Motor neuron (in vitro differentiated cells): ENCODE measurements around the gene ABHD17C. TPM values are rescaled to one million over a fixed set of nuclear protein-coding genes. Genes with fewer than 3 reads are reported as not detected.
"Not testable (repeated sequence)": the region's sequence is repeated elsewhere in the genome, so short reads cannot be mapped to it uniquely, and the experiment has no call there.

Experiments used
- ATAC-seq, 8 experiments: fragments of 200-7000 bp; cut with Tn5 transposase; replicated peaks in 6 of 8; 2 replicates each; pipeline ENCODE4 v1.8.0; 2021; ENCODE audit warnings: mild to moderate bottlenecking in 8 of 8, moderate library complexity in 8 of 8
- H3K27ac ChIP-seq, 2 donors: fragments of 250-450 bp; sonication (Bioruptor Pico); 2 replicates each; pipeline ENCODE4 v1.9.0; 2021; ENCODE audit warnings: antibody characterized with exemption in 2 of 2, mild to moderate bottlenecking in 2 of 2, moderate library complexity in 1 of 2
- H3K4me1 ChIP-seq, 2 donors: fragments of 250-450 bp; sonication (Bioruptor Pico); replicated peaks in 1 of 2; 2 replicates each; pipeline ENCODE4 v1.6.1; 2021; ENCODE audit warnings: antibody characterized with exemption in 2 of 2, mild to moderate bottlenecking in 2 of 2, moderate library complexity in 1 of 2
- H3K4me3 ChIP-seq, 5 donors: fragments of 250-450 bp; sonication (Bioruptor Pico); 2 replicates each; pipeline ENCODE4 v1.9.0; 2021; ENCODE audit warnings: antibody characterized with exemption in 5 of 5, mild to moderate bottlenecking in 5 of 5, moderate library complexity in 4 of 5
- WGBS, 10 experiments: fragments of 450-650 bp; shearing (Covaris generic); methylation state at CpG; one replicate each; pipeline ENCODE4 v1.0.0; 2022; 5-methylcytosine and 5-hydroxymethylcytosine counted together
- in situ Hi-C, 9 experiments: fragments of 400-800 bp; cut with MboI; loops; one replicate each; pipeline ENCODE4 v1.15.0; 2021; ENCODE audit warnings: low sequenced_read_pairs in 9 of 9, low pct_unique_long_range_greater_than_20kb in 2 of 9; ENCODE audit not compliant: unreplicated experiment in 9 of 9
- total RNA-seq, 8 experiments: library from RNA; unstranded; fragments of 300-600 nt; gene quantifications; 2 replicates each; pipeline versions ENCODE4 v1.2.3 to v1.2.4, GENCODE V29; 2022

Gene ABHD17C
- 10 to 100 TPM in 3 of 8 experiments, 1 to 10 TPM in 5; 6.8 to 19.7 (median 9.0) TPM for total RNA-seq

DNA sequence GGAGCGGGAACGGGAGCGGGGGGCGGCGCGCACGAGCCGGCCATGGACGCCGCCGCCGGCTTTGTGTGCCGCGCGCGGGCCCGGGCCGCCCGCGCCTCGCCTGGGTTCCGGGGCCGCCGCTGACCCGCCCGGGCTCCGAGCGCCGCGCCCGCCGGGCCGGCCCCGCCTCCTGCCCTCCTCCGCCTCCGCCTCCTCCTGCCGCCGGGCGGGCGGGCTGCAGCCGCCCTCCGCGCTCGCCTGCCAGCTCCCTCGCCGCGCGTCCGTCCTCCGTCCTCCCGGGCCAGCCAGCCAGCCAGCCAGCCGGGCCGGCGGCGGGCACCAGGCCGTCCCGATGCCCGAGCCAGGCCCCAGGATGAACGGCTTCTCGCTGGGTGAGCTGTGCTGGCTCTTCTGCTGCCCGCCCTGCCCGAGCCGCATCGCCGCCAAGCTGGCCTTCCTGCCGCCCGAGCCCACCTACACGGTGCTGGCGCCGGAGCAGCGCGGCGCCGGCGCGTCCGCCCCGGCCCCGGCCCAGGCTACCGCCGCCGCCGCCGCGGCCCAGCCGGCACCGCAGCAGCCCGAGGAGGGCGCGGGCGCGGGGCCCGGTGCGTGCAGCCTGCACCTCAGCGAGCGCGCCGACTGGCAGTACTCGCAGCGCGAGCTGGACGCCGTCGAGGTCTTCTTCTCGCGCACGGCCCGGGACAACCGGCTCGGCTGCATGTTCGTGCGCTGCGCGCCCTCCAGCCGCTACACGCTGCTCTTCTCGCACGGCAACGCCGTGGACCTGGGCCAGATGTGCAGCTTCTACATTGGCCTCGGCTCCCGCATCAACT lies at the start of gene ABHD17C:
Gene ABHD17C (plus strand): TSS at position 212 of the 812 bp plus-strand sequence. CDS start 120 bp downstream, at position 332.
- peak; percentile 72 to 86 (median 80) for ATAC-seq

GRCh38 chr15:80645494-80646065 lies 49.5 kb upstream of the ABHD17C start:
- in situ Hi-C loops: no loop called here
- H3K4me3 ChIP-seq: no peak overlapping the region
- WGBS, 10 experiments: 0 to 83% (median 60%) methylated on average over 1 to 4 of the region's 4 CpGs
- no peak overlapping the region for H3K27ac ChIP-seq
- H3K4me1 ChIP-seq: no peaks in the 10 kb centered on the region
- peak in 1 of 8 experiments; percentile 26 for ATAC-seq

More for the DNA sequence above, at the start of gene ABHD17C:
- in situ Hi-C loops: no loop called here
- Histone ChIP-seq H3K27ac (peak within 1 kb of the TSS; percentile 58 to 83), H3K4me1 (peaks cover 10 to 15% of the 10 kb centered on the region in 2 donors), H3K4me3 (peak within 1 kb of the TSS; percentile 69 to 95 (median 77))
- 0 to 2% methylated on average over 3 to 11 of the region's 122 CpGs; no CpG with 5 or more reads in 8 of the 10 experiments for WGBS, 10 experiments

DNA sequence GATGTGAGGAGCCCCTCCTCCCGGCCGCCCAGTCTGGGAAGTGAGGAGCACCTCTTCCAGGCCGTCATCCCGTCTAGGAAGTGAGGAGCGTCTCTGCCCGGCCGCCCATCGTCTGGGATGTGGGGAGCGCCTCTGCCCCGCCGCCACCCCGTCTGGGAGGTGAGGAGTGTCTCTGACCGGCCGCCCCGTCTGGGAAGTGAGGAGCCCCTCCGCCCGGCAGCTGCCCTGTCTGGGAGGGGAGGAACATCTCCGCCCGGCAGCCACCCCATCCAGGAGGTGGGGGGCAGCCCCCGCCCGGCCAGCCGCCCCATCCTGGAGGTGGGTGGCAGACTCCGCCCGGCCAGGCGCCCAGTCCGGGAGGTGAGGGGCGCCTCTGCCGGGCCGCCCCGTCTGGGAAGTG lies 47.7 kb upstream of the ABHD17C start:
- H3K4me3 ChIP-seq, in situ Hi-C loops, H3K4me1 ChIP-seq, H3K27ac ChIP-seq, ATAC-seq: not testable (repeated sequence)
- whole genome bisulfite sequencing, 10 experiments: no CpG with 5 or more reads among the region's 30 CpGs

DNA sequence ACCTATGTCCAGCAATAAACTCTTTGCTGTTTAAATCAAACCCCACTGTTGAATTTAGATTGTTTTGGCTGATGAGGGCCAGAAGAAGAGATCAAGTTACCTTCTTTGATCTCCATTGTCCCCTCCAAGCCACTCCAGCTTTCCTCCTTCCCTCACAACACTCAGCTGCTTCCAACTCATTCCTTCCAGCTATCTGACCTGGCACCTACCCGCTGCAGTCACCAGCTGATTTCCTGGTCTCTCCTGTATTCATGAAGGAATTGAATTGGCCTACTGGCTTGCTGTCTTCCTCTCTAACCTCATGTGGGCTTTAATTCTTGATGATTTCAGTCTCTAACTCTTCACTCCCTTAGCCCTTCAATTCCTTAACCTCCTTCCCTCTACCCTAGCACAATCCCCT lies 40.8 kb upstream of the ABHD17C start:
- Histone ChIP-seq H3K27ac (no peak overlapping the region), H3K4me1 (no peaks in the 10 kb centered on the region), H3K4me3 (no peak overlapping the region)
- peak in 1 of 8 experiments; percentile 23 for ATAC-seq
- in situ Hi-C loops: no loop called here
- WGBS, 10 experiments: no CpG with 5 or more reads among the region's 1 CpG

GRCh38 chr15:80659375-80659774 lies 35.7 kb upstream of the ABHD17C start:
- no peak overlapping the region for H3K4me3 ChIP-seq
- H3K27ac ChIP-seq: no peak overlapping the region
- in situ Hi-C loops: no loop called here
- H3K4me1 ChIP-seq: no peaks in the 10 kb centered on the region
- WGBS, 10 experiments: 0 to 60% (median 21%) methylated on average over 1 of the region's 1 CpG; no CpG with 5 or more reads in 4 of the 10 experiments
- ATAC-seq: no peak

- no peaks in the 10 kb centered on the region for H3K4me1 ChIP-seq
- in situ Hi-C loops: no loop called here
- peak in 5 of 8 experiments; percentile 28 to 99 (median 78) for ATAC-seq
- no peak overlapping the region for H3K27ac ChIP-seq
- no peak overlapping the region for H3K4me3 ChIP-seq
Observed at GRCh38 chr15:80660119-80660518, 35.0 kb upstream of the ABHD17C start.

DNA sequence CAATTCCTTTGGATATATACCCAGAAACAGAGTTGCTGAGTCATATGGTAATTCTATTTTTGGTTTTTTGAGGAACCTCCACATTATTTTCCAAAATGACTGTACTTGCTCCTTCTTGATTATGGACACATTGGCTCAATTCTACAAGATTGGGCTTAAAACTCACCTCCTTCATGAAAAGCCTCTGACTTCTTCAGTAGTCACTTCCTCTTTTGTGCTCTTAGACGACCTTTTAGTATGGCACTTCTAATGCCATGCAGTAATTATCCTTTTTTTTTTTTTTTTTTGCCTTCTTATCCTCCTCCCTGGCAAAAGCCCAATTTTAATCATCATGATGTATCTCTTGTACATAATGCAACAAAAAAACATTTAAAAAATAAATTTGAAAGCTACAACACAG lies 33.0 kb upstream of the ABHD17C start:
- ATAC-seq: no peak
- Histone ChIP-seq H3K4me1 (no peaks in the 10 kb centered on the region), H3K4me3 (no peak overlapping the region), H3K27ac (no peak overlapping the region)
- in situ Hi-C loops: no loop called here
- WGBS, 10 experiments: 11 to 60% (median 40%) methylated on average over 1 of the region's 1 CpG

GRCh38 chr15:80662757-80663553 lies 32.2 kb upstream of the ABHD17C start:
- ATAC-seq: no peak
- in situ Hi-C loops: no loop called here
- H3K4me3 ChIP-seq: no peak overlapping the region
- H3K4me1 ChIP-seq: no peaks in the 10 kb centered on the region
- no peak overlapping the region for H3K27ac ChIP-seq
- 69 to 100% (median 85%) methylated on average over 1 to 6 of the region's 7 CpGs for WGBS, 10 experiments

GRCh38 chr15:80665151-80665550 lies 30.0 kb upstream of the ABHD17C start:
- H3K27ac ChIP-seq: no peak overlapping the region
- 20 to 100% (median 83%) methylated on average over 1 to 2 of the region's 2 CpGs; no CpG with 5 or more reads in 3 of the 10 experiments for WGBS, 10 experiments
- H3K4me1 ChIP-seq: no peaks in the 10 kb centered on the region
- no peak overlapping the region for H3K4me3 ChIP-seq
- in situ Hi-C loops: no loop called here
- ATAC-seq: no peak

DNA sequence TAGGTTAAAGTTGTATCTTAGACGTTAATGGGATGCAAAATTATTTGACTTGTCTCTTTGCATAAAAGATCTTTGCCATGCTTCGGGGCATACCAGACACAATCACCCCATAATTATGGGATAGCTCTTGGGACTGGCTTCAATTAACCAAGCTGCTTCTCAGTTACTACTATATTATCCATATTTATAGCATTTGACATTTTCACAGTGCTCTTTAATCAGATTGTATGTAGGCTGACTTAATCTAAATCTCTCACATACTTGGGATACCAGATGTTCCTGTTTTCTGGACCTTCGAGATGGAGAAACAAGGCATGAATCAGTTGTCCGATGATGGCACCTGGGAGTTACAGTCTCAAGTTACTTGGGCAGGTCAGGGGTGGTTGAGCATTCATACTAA lies 27.2 kb upstream of the ABHD17C start:
- in situ Hi-C loops: no loop called here
- H3K4me1 ChIP-seq: no peaks in the 10 kb centered on the region
- H3K27ac ChIP-seq: no peak overlapping the region
- 29 to 100% (median 80%) methylated on average over 1 to 4 of the region's 4 CpGs; no CpG with 5 or more reads in 1 of the 10 experiments for WGBS, 10 experiments
- H3K4me3 ChIP-seq: no peak overlapping the region
- ATAC-seq: no peak

- in situ Hi-C loops: no loop called here
- WGBS, 10 experiments: 33 to 88% (median 68%) methylated on average over 1 to 3 of the region's 3 CpGs; no CpG with 5 or more reads in 2 of the 10 experiments
- no peak overlapping the region for H3K4me3 ChIP-seq
- H3K27ac ChIP-seq: no peak overlapping the region
- H3K4me1 ChIP-seq: no peaks in the 10 kb centered on the region
- ATAC-seq: no peak
Observed at GRCh38 chr15:80668546-80669236, 26.4 kb upstream of the ABHD17C start.

DNA sequence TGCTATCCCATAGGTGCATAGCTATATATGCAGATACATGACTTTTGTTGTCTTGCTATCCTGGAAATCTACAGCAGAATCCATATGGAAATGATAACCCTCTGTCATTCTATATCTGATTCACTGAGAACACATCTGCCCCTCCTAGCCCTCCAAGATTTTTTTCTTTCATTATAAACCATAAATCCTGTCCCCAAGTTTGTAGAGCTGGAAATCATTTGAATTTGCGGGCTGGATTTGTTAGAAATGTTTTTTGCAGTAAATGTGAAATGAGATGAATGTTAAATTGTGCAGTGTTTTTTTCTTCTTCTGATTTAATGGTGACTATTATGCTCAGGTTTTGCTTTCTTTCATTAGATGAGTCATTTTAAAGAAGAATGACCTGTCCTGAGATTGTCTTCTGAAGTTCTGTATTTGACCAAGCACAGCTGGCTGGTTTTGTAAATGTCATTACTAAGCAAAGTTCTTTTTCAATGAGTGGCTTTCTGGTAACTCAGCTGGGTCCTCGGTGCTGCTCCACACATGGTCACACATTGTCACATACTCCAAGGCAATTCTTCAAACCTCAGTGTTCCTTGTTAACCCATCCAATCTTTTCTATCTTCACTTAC lies 25.3 kb upstream of the ABHD17C start:
- Histone ChIP-seq H3K27ac (no peak overlapping the region), H3K4me3 (no peak overlapping the region), H3K4me1 (no peaks in the 10 kb centered on the region)
- in situ Hi-C loops: no loop called here
- 0 to 93% (median 58%) methylated on average over 1 to 2 of the region's 2 CpGs for WGBS, 10 experiments
- peak in 3 of 8 experiments; percentile 16 to 54 (median 44) for ATAC-seq
